ENCODE measurements around the gene TLL2. TPM values are rescaled to one million over a fixed set of nuclear protein-coding genes. Genes with fewer than 3 reads are reported as not detected.

TLL2 gene
- total and polyA plus RNA-seq, 3 donors from 2014 or later = 0.39 to 0.68 (median 0.67) TPM

DNA sequence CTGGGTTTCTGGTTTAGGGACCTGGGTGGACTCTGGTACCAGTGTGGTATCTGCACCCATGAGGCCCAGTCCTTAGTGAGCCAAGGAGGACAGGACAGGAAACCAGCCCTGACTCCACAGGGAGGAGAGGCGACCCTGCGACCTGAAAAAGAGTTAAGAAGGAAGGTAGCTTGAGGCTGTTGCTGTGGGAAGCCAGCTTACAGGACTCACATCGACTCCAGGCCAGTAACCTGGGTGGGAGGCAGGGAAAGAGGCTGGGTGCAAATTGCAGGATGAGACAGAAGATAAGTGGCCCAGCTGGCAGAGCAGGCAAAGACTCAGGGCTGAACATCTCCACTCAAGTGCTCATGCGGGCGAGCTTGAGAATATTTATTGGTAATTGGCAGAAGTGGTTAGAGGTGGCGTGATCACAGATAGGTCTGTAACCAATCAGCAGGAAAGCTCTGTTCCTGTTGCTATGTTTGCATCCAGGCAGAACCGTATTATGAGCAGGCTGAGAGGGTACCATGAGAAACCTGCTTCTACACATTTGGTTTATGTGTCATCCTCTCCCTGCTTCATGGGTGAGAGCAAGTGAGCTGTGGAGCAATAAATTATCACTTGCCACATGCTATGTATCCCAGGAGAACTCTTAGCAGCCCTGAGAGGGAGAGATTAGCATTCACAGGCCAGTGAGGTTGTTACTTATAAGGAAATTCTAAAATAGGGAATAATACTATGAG lies 11.0 kb downstream of the TLL2 start:
- Histone ChIP-seq H3K4me3 (no peak overlapping the region), H3K9me3 (no peaks in the 10 kb centered on the region), H3K27me3 (no peaks in the 10 kb centered on the region), H3K36me3 (ENCODE audit: low read depth, missing control alignments) (no peaks in the 10 kb centered on the region), H3K27ac (no peak overlapping the region), H3K4me1 (no peaks in the 10 kb centered on the region)
- DNase-seq = no peak
- no peak for TF ChIP-seq POLR2A (IDR thresholded peaks at IDR 0.05)
- TF ChIP-seq, protein P1, sequence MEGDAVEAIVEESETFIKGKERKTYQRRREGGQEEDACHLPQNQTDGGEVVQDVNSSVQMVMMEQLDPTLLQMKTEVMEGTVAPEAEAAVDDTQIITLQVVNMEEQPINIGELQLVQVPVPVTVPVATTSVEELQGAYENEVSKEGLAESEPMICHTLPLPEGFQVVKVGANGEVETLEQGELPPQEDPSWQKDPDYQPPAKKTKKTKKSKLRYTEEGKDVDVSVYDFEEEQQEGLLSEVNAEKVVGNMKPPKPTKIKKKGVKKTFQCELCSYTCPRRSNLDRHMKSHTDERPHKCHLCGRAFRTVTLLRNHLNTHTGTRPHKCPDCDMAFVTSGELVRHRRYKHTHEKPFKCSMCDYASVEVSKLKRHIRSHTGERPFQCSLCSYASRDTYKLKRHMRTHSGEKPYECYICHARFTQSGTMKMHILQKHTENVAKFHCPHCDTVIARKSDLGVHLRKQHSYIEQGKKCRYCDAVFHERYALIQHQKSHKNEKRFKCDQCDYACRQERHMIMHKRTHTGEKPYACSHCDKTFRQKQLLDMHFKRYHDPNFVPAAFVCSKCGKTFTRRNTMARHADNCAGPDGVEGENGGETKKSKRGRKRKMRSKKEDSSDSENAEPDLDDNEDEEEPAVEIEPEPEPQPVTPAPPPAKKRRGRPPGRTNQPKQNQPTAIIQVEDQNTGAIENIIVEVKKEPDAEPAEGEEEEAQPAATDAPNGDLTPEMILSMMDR (IDR thresholded peaks at IDR 0.05) = no peak
- 87 to 91% methylated on average over 7 of the region's 7 CpGs for WGBS, 2 donors
- intact Hi-C loops (cut with DNase I; ENCODE audit: low total_unique reads) = no loop called here

GRCh38 chr10:96501985-96502384 lies 11.7 kb downstream of the TLL2 start:
- Histone ChIP-seq H3K36me3 (ENCODE audit: low read depth, missing control alignments) (no peaks in the 10 kb centered on the region), H3K9me3 (no peaks in the 10 kb centered on the region), H3K4me1 (no peaks in the 10 kb centered on the region), H3K4me3 (no peak overlapping the region), H3K27ac (no peak overlapping the region), H3K27me3 (no peaks in the 10 kb centered on the region)
- TF ChIP-seq POLR2A (IDR thresholded peaks at IDR 0.05) = no peak
- TF ChIP-seq, protein P1 (IDR thresholded peaks at IDR 0.05) = no peak
- intact Hi-C loops (cut with DNase I; ENCODE audit: low total_unique reads) = no loop called here
- DNase-seq = no peak
- 87 to 90% methylated on average over 4 of the region's 4 CpGs for WGBS, 2 donors

DNA sequence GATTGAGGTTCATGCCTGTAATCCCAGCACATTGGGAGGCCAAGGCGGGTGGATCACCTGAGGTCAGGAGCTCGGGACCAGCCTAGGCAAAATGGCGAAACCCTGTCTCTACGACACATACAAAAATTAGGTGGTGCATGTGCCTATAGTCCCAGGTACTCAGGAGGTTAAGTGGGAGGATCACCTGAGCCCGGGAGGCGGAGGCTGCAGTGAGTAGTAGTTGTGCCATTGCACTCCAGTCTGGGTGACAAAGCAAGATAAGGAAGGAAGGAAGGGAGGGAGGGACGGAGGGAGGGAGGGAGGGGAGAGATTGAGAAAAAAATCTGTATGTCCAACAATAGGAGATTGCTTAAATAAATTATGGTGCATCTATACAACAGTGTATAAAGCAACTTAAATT lies 13.2 kb downstream of the TLL2 start:
- TF ChIP-seq, protein P1 (IDR thresholded peaks at IDR 0.05) = no peak
- no peak for TF ChIP-seq POLR2A (IDR thresholded peaks at IDR 0.05)
- Histone ChIP-seq H3K27ac (no peak overlapping the region), H3K36me3 (ENCODE audit: low read depth, missing control alignments) (no peaks in the 10 kb centered on the region), H3K9me3 (no peaks in the 10 kb centered on the region), H3K4me1 (no peaks in the 10 kb centered on the region), H3K4me3 (no peak overlapping the region), H3K27me3 (no peaks in the 10 kb centered on the region)
- intact Hi-C loops (cut with DNase I; ENCODE audit: low total_unique reads) = no loop called here
- WGBS, 2 donors = 81 to 86% methylated on average over 7 of the region's 7 CpGs
- no peak for DNase-seq

GRCh38 chr10:96500050-96500449 lies 13.7 kb downstream of the TLL2 start:
- H3K4me1 ChIP-seq = no peaks in the 10 kb centered on the region
- H3K36me3 ChIP-seq (ENCODE audit: low read depth, missing control alignments) = no peaks in the 10 kb centered on the region
- TF ChIP-seq, protein P1 (IDR thresholded peaks at IDR 0.05) = no peak
- intact Hi-C loops (cut with DNase I; ENCODE audit: low total_unique reads) = no loop called here
- DNase-seq = no peak
- H3K27ac ChIP-seq = no peak overlapping the region
- WGBS, 2 donors = 93 to 97% methylated on average over 3 of the region's 3 CpGs
- H3K27me3 ChIP-seq = no peaks in the 10 kb centered on the region
- H3K4me3 ChIP-seq = no peak overlapping the region
- H3K9me3 ChIP-seq = no peaks in the 10 kb centered on the region

DNA sequence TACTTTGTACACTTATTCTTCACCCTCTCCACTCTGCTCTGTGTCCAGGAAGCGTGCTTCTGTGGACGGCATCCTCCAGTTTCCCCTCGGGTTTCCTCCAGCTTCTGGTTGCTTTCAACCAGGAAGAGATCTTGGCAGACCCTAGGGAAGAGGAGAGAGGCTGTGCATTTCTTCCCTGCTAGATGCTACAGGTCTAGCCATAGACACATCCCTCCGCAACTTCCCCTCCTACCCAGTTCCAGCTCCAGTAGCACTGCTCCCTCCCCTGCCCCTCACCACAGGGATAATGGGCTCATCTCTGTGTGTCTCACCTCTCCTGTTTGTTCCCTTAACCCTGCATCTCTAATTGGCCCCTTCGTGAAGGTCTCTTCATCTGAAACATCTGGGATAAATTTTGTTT lies 16.3 kb downstream of the TLL2 start:
- Histone ChIP-seq H3K4me3 (no peak overlapping the region), H3K27me3 (no peaks in the 10 kb centered on the region), H3K9me3 (no peaks in the 10 kb centered on the region), H3K27ac (no peak overlapping the region), H3K4me1 (no peaks in the 10 kb centered on the region), H3K36me3 (ENCODE audit: low read depth, missing control alignments) (no peaks in the 10 kb centered on the region)
- WGBS, 2 donors = 66 to 76% methylated on average over 5 of the region's 5 CpGs
- intact Hi-C loops (cut with DNase I; ENCODE audit: low total_unique reads) = no loop called here
- DNase-seq = no peak
- TF ChIP-seq POLR2A (IDR thresholded peaks at IDR 0.05) = no peak
- TF ChIP-seq, protein P1 (IDR thresholded peaks at IDR 0.05) = no peak
